Smooth muscle cell (in vitro differentiated cells): ENCODE measurements around the gene TMEM184C. TPM values are rescaled to one million over a fixed set of nuclear protein-coding genes. Genes with fewer than 3 reads are reported as not detected.

Experiments
- DNase-seq: peaks from one replicate; lab custom pipeline; 2025; ENCODE audit not compliant: unreplicated experiment; lab: John Stamatoyannopoulos, UW
- H2AFZ ChIP-seq: fragments of 200-600 bp; sonication (generic); 2 replicates; pipeline ENCODE4 v1.6.0; 2016; ENCODE audit warnings: antibody characterized with exemption, low read depth, mild to moderate bottlenecking
- H3F3A ChIP-seq: fragments of 200-600 bp; sonication (generic); 2 replicates; pipeline ENCODE4 v1.6.0; 2017; ENCODE audit warnings: antibody characterized with exemption, low read depth
- H3K27ac ChIP-seq: fragments of 200-600 bp; sonication (generic); 2 replicates; pipeline ENCODE4 v1.5.1; 2016; ENCODE audit warnings: low read depth, mild to moderate bottlenecking
- H3K27me3 ChIP-seq: fragments of 200-600 bp; sonication (generic); 2 replicates; pipeline ENCODE4 v1.6.1; 2016; ENCODE audit warnings: low read depth, mild to moderate bottlenecking
- H3K36me3 ChIP-seq: fragments of 200-600 bp; sonication (generic); 2 replicates; pipeline ENCODE4 v1.5.1; 2016; ENCODE audit warnings: low read depth
- H3K4me1 ChIP-seq: fragments of 200-600 bp; sonication (generic); 2 replicates; pipeline ENCODE4 v1.5.1; 2016; ENCODE audit warnings: low read depth
- H3K4me2 ChIP-seq: fragments of 200-600 bp; sonication (generic); 2 replicates; pipeline ENCODE4 v1.6.0; 2016; ENCODE audit warnings: mild to moderate bottlenecking
- H3K4me3 ChIP-seq: fragments of 200-600 bp; sonication (generic); 2 replicates; pipeline ENCODE4 v1.5.1; 2016; ENCODE audit warnings: mild to moderate bottlenecking
- H3K79me2 ChIP-seq: fragments of 200-600 bp; sonication (generic); 2 replicates; pipeline ENCODE4 v1.6.0; 2016; ENCODE audit warnings: low read depth, mild to moderate bottlenecking
- H3K9ac ChIP-seq: fragments of 200-600 bp; sonication (generic); 2 replicates; pipeline ENCODE4 v1.6.0; 2016; ENCODE audit warnings: low read depth
- H3K9me3 ChIP-seq: fragments of 200-600 bp; sonication (generic); replicated peaks from 2 replicates; pipeline ENCODE4 v1.5.1; 2016; ENCODE audit warnings: low read depth
- H4K20me1 ChIP-seq: fragments of 200-600 bp; sonication (generic); 2 replicates; pipeline ENCODE4 v1.6.0; 2016; ENCODE audit warnings: low read depth
- WGBS: methylation state at CpG from one replicate; pipeline ENCODE4 v1.1.7; 2016; ENCODE audit warnings: low lambda C conversion rate; 5-methylcytosine and 5-hydroxymethylcytosine counted together
- polyA plus RNA-seq: library from polyadenylated mRNA; unstranded; fragments of >200 nt; fragmentation: Nextera tagmentation; extraction: Ambion mirVana; gene quantifications from 2 replicates; pipeline ENCODE4 v1.2.1, GENCODE V29; 2016
- total RNA-seq: library from RNA; depleted of rRNA; stranded (reverse); fragments of >200 nt; gene quantifications from 2 replicates; pipeline ENCODE4 v1.2.3, GENCODE V29; 2014
- TF ChIP-seq, protein P1 (sequence below): fragments of 200-600 bp; sonication (generic); IDR thresholded peaks from 2 replicates; pipeline ENCODE4 v1.5.1; 2017; ENCODE audit warnings: borderline replicate concordance, mild to moderate bottlenecking, antibody characterized with exemption; ENCODE audit not compliant: insufficient read depth, poor library complexity, severe bottlenecking

The TMEM184C gene
- total and polyA plus RNA-seq, 2 experiments from 2014 or later, result 21.6 to 33.2 TPM

DNA sequence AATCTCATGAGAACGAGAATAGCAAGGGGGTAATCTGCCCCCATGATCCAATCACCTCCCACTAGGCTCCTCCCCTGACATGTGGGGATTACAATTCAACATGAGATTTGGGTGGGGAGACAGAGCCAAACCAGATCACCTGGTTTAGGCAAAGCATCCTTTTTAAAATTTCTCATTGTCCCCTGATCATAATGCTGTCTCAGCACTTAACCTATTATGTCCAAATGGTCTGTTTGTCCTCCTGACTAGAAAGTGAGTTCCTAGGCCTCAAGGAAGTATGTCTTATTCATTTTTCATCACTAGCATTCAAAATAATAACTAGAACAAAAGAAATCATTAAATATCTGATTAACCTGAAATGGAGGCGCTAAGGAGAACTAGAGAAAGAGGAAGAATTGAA is 74.6 kb downstream of the TMEM184C start:
- H3K27ac ChIP-seq, result no peak overlapping the region
- H3K4me3 ChIP-seq, result no peak overlapping the region
- H4K20me1 ChIP-seq, result no peaks in the 10 kb centered on the region
- no peaks in the 10 kb centered on the region for H3K36me3 ChIP-seq
- TF ChIP-seq, protein P1, sequence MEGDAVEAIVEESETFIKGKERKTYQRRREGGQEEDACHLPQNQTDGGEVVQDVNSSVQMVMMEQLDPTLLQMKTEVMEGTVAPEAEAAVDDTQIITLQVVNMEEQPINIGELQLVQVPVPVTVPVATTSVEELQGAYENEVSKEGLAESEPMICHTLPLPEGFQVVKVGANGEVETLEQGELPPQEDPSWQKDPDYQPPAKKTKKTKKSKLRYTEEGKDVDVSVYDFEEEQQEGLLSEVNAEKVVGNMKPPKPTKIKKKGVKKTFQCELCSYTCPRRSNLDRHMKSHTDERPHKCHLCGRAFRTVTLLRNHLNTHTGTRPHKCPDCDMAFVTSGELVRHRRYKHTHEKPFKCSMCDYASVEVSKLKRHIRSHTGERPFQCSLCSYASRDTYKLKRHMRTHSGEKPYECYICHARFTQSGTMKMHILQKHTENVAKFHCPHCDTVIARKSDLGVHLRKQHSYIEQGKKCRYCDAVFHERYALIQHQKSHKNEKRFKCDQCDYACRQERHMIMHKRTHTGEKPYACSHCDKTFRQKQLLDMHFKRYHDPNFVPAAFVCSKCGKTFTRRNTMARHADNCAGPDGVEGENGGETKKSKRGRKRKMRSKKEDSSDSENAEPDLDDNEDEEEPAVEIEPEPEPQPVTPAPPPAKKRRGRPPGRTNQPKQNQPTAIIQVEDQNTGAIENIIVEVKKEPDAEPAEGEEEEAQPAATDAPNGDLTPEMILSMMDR, result no peak
- no peak overlapping the region for H3K4me2 ChIP-seq
- WGBS, result 91% methylated on average over 2 of the region's 2 CpGs
- no peaks in the 10 kb centered on the region for H3K9me3 ChIP-seq
- no peak for DNase-seq
- H3K79me2 ChIP-seq, result no peaks in the 10 kb centered on the region
- no peak overlapping the region for H3K9ac ChIP-seq
- no peaks in the 10 kb centered on the region for H3K4me1 ChIP-seq
- H3K27me3 ChIP-seq, result no peaks in the 10 kb centered on the region
- no peaks in the 10 kb centered on the region for H3F3A ChIP-seq
- no peak overlapping the region for H2AFZ ChIP-seq

DNA sequence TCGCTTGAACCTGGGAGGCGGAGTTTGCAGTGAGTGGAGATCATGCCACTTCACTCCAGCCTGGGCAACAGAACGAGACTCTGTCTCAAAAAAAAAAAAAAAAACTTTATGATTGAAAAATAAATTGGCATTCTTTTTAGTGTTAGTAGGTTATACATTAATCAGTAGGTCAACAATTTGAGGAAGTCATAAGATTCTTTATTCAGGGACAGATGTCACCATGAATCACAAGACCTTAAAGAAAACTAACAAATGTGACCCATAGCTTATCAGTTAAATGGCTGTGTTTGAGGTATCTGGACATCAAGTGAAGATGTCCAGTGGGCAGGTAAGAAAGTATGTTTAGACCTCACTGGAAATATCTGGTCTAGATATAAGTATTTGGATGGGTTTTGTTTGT is 76.0 kb downstream of the TMEM184C start:
- Histone ChIP-seq H3K9ac (no peak overlapping the region), H3K9me3 (no peaks in the 10 kb centered on the region), H3K4me2 (no peak overlapping the region), H3K36me3 (no peaks in the 10 kb centered on the region), H2AFZ (no peak overlapping the region), H3K27ac (no peak overlapping the region), H3K4me1 (no peaks in the 10 kb centered on the region), H4K20me1 (no peaks in the 10 kb centered on the region), H3K79me2 (no peaks in the 10 kb centered on the region), H3K27me3 (no peaks in the 10 kb centered on the region), H3K4me3 (no peak overlapping the region), H3F3A (no peaks in the 10 kb centered on the region)
- TF ChIP-seq, protein P1, result no peak
- 93% methylated on average over 3 of the region's 3 CpGs for WGBS
- no peak for DNase-seq

DNA sequence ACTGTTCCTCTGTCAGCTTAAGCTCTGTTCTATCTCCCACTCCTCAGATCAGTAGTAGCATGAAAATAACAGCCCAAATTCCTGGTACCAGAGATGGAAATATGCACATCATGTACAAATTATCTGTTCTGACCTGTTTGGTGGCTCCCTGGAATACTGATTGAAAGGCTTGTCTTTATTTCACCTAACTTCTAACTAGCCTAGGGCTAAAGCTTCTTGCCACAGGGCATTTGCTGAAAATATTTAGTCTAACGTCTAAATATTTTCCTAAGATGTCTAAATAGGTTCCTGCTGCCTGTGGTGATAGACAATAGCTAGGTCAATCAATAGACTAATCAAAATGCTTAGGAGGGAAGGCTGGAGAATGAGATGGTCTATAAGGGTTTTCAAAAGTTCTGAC is 79.7 kb downstream of the TMEM184C start:
- Histone ChIP-seq H3K27ac (no peak overlapping the region), H3K27me3 (no peaks in the 10 kb centered on the region), H3K9me3 (no peaks in the 10 kb centered on the region), H3K79me2 (no peaks in the 10 kb centered on the region), H4K20me1 (no peaks in the 10 kb centered on the region), H3K4me1 (no peaks in the 10 kb centered on the region), H2AFZ (no peak overlapping the region), H3K4me2 (no peak overlapping the region), H3K9ac (no peak overlapping the region), H3K36me3 (no peaks in the 10 kb centered on the region), H3K4me3 (no peak overlapping the region), H3F3A (no peaks in the 10 kb centered on the region)
- TF ChIP-seq, protein P1, result no peak
- DNase-seq, result no peak
- WGBS, result 59% methylated on average over 1 of the region's 1 CpG

DNA sequence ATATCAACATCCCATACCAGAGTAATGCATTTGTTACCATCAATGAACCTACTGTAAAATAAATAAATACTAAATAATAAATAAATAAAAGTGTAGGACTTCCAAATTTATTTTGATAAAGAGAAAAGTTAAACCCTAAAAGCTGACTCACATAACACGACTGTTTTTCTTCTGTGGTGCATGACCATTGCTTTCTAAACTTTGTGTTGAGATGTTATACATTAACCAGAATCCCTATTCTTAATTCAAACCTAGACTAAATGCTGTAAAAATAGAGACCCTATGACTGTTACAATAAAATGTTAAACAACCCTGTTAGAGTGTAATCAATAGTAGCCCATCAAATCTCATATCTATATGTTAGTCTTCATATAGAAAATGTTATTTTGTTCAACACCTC is 87.6 kb downstream of the TMEM184C start:
- H4K20me1 ChIP-seq, result no peaks in the 10 kb centered on the region
- DNase-seq, result no peak
- no peaks in the 10 kb centered on the region for H3F3A ChIP-seq
- no peak overlapping the region for H3K4me2 ChIP-seq
- H3K4me3 ChIP-seq, result no peak overlapping the region
- H3K36me3 ChIP-seq, result no peaks in the 10 kb centered on the region
- WGBS, result 91% methylated on average over 1 of the region's 1 CpG
- no peak overlapping the region for H3K9ac ChIP-seq
- no peaks in the 10 kb centered on the region for H3K79me2 ChIP-seq
- TF ChIP-seq, protein P1, result no peak
- no peak overlapping the region for H2AFZ ChIP-seq
- H3K9me3 ChIP-seq, result no peaks in the 10 kb centered on the region
- H3K27ac ChIP-seq, result no peak overlapping the region
- no peaks in the 10 kb centered on the region for H3K27me3 ChIP-seq
- H3K4me1 ChIP-seq, result no peaks in the 10 kb centered on the region
